HG03354 (cell line): ENCODE data around the gene WIPF3.

Experiments used
- ATAC-seq: cut with Tn5 transposase; IDR thresholded peaks from one replicate; pipeline ENCODE4 v1.9.1; 2021; ENCODE audit warnings: mild to moderate bottlenecking; ENCODE audit not compliant: unreplicated experiment, poor library complexity, severe bottlenecking

The WIPF3 gene

GRCh38 chr7:29806995-29807841 is 910 bp downstream of the WIPF3 start:
- no peak for ATAC-seq

GRCh38 chr7:29808075-29808801 is 1.9 kb downstream of the WIPF3 start:
- ATAC-seq: no peak

GRCh38 chr7:29809533-29810155 is 3.3 kb downstream of the WIPF3 start:
- no peak for ATAC-seq

- no peak for ATAC-seq
Measured at GRCh38 chr7:29810297-29810696, 4.0 kb downstream of the WIPF3 start.

- no peak for ATAC-seq
Measured at GRCh38 chr7:29810813-29811482, 4.6 kb downstream of the WIPF3 start.

GRCh38 chr7:29811586-29811985 is 5.3 kb downstream of the WIPF3 start:
- ATAC-seq: no peak

- ATAC-seq: no peak
Measured at GRCh38 chr7:29812185-29812876, 6.0 kb downstream of the WIPF3 start.

GRCh38 chr7:29815181-29816105 is 9.1 kb downstream of the WIPF3 start:
- ATAC-seq: no peak

GRCh38 chr7:29818308-29818707 is 12.0 kb downstream of the WIPF3 start:
- no peak for ATAC-seq

- ATAC-seq: peak; percentile 84
Measured at GRCh38 chr7:29825775-29826529, 19.6 kb downstream of the WIPF3 start.

GRCh38 chr7:29826530-29826822 is 20.2 kb downstream of the WIPF3 start:
- no peak for ATAC-seq

- ATAC-seq: no peak
Measured at GRCh38 chr7:29826904-29827303, 20.6 kb downstream of the WIPF3 start.

GRCh38 chr7:29831705-29832104 is 25.4 kb downstream of the WIPF3 start:
- no peak for ATAC-seq

GRCh38 chr7:29833929-29834328 is 27.6 kb downstream of the WIPF3 start:
- ATAC-seq: no peak

GRCh38 chr7:29835718-29836117 is 29.4 kb downstream of the WIPF3 start:
- ATAC-seq: no peak

- ATAC-seq: no peak
Measured at GRCh38 chr7:29839302-29839701, 33.0 kb downstream of the WIPF3 start.

- no peak for ATAC-seq
Measured at GRCh38 chr7:29839921-29840320, 33.6 kb downstream of the WIPF3 start.

- ATAC-seq: no peak
Measured at GRCh38 chr7:29840701-29841100, 34.4 kb downstream of the WIPF3 start.
